ENCODE measurements around the gene SMYD3. TPM values are rescaled to one million over a fixed set of nuclear protein-coding genes. Genes with fewer than 3 reads are reported as not detected.

Gene SMYD3
- total and polyA plus RNA-seq, 9 of the 15 experiments (the other 6 are each of a cell fraction or from before 2014, with no cell fraction given) = 128 to 440 (median 197) TPM

DNA sequence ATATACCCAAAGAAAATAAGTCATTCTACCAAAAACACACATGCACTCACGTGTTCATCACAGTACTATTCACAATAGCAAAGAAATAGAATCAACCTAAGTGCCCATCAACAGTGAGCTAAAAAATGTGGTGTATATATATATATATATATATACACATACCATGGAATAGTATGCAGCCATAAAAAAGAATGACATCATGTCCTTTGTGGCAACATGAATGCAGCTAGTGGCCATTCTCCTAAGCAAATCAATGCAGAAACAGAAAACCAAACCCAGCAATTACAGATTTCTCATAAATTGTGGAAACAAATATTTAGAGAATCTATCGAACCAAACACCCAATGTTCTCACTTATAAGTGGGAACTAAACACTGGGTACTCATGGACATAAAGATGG is 585.7 kb downstream of the SMYD3 start:
- WGBS (ENCODE audit: insufficient coverage, low coverage, missing lambda C conversion rate) = 95% methylated on average over 2 of the region's 2 CpGs
- H3K36me3 ChIP-seq (ENCODE audit: control insufficient read depth, insufficient read depth, low read length) = peaks cover 70% of the 10 kb centered on the region; the same call in 2 of the 3 replicates
- ChIA-PET POLR2A (interaction anchor here (0.8 to 1.3 kb wide), 3 partner anchors 11 to 391 kb away, joined by 3 to 6 read pairs (median 3); no protein-coding TSS in a partner anchor), CTCF (ENCODE audit: low intra/inter-chr PET ratio) (no interaction called here)
- peaks cover 31% of the 10 kb centered on the region for H3K79me2 ChIP-seq (ENCODE audit: control insufficient read depth, insufficient read depth, low read length)
- no TSS peak for BruUV-seq (replicated peaks)
- no peaks in the 10 kb centered on the region for H3K27me3 ChIP-seq (ENCODE audit: control insufficient read depth in 2 of 2, insufficient read depth in 2 of 2, low read length in 2 of 2)
- ATAC-seq = no peak
- H3K9ac ChIP-seq (ENCODE audit: insufficient read depth in 1 of 2, low read depth in 2 of 2, low read length in 2 of 2) = no peak overlapping the region
- no peak for FAIRE-seq
- H3K9me1 ChIP-seq (ENCODE audit: control insufficient read depth, insufficient read depth, low read length) = no peaks in the 10 kb centered on the region
- H3K4me1 ChIP-seq (replicated peaks in 1 of 2; ENCODE audit: control insufficient read depth in 2 of 2, insufficient read depth in 2 of 2, low read length in 2 of 2) = no peaks in the 10 kb centered on the region
- in situ Hi-C loops (cut with MboI) = no loop called here
- no peak overlapping the region for H3K4me3 ChIP-seq
- H2AFZ ChIP-seq (ENCODE audit: low read depth, low read length) = no peak overlapping the region
- H3K9me3 ChIP-seq (replicated peaks; ENCODE audit: control insufficient read depth, insufficient read depth, low read depth, low read length) = 0 out of 2 replicates have a peak, but pooled peaks cover 1% of the 10 kb centered on the region
- no peak overlapping the region for H3K4me2 ChIP-seq (ENCODE audit: insufficient read depth, low read length)
- H4K20me1 ChIP-seq (replicated peaks; ENCODE audit: control insufficient read depth, insufficient read depth, low read length) = no peaks in the 10 kb centered on the region
- no peak overlapping the region for H3K27ac ChIP-seq (ENCODE audit: extremely low read depth, low read depth, low read length)
- TF ChIP-seq PCBP1 (IDR thresholded peaks at IDR 0.05; ENCODE audit: low read depth, low read length, poor library complexity, severe bottlenecking) = no peak
- TF ChIP-seq ADNP (tag; IDR thresholded peaks at IDR 0.05) = peak; percentile 33; the same call in 1 of the 2 replicates
- 0 out of 2 replicates have a peak, but pooled peaks have one; percentile 27 for TF ChIP-seq BCOR (IDR thresholded peaks at IDR 0.05)
- peak; percentile 22 for TF ChIP-seq RBM25 (IDR thresholded peaks at IDR 0.05; ENCODE audit: low read depth, low read length, severe bottlenecking)
- TF ChIP-seq, protein P1, sequence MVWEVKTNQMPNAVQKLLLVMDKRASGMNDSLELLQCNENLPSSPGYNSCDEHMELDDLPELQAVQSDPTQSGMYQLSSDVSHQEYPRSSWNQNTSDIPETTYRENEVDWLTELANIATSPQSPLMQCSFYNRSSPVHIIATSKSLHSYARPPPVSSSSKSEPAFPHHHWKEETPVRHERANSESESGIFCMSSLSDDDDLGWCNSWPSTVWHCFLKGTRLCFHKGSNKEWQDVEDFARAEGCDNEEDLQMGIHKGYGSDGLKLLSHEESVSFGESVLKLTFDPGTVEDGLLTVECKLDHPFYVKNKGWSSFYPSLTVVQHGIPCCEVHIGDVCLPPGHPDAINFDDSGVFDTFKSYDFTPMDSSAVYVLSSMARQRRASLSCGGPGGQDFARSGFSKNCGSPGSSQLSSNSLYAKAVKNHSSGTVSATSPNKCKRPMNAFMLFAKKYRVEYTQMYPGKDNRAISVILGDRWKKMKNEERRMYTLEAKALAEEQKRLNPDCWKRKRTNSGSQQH (CRISPR knock-in tag; IDR thresholded peaks at IDR 0.05) = no peak
- TF ChIP-seq ZNF146 (CRISPR knock-in tag; IDR thresholded peaks at IDR 0.05; ENCODE audit: unreplicated experiment) = peak; percentile 92
- intact Hi-C loops (cut with micrococcal nuclease) = no loop called here
- no peak for DNase-seq (ENCODE audit: extremely low read depth in 1 of 4, low spot score in 3 of 4)

Measured in K562 (cell line).